HG03520 (cell line): Measurements from ENCODE around the gene TESK2.
"Not testable (repeated sequence)": the region's sequence is repeated elsewhere in the genome, so short reads cannot be mapped to it uniquely, and the experiment has no call there.

Source experiments
- ATAC-seq: cut with Tn5 transposase; IDR thresholded peaks from one replicate; pipeline ENCODE4 v1.9.1; 2021; ENCODE audit warnings: mild to moderate bottlenecking, moderate library complexity; ENCODE audit not compliant: unreplicated experiment

The TESK2 gene

DNA sequence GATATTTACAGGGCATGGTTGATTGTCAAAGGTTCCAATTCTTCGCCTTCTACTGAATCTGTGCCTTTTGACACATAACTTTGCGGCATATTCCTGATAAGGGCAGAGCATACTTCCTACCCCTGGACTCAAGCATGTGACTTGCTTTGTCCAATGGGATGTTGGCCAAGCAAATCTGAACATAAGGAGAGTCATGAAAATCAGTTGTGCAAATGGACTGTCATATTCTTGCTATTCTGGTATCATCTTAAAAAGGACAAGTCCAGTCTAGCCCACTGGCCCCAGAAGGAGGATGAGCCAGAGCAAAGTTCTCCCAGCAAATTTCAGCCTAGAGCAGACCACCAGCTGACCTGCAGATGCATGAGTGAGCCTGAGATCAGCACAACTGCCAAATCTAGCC is 109.7 kb downstream of the TESK2 start:
- ATAC-seq: no peak

DNA sequence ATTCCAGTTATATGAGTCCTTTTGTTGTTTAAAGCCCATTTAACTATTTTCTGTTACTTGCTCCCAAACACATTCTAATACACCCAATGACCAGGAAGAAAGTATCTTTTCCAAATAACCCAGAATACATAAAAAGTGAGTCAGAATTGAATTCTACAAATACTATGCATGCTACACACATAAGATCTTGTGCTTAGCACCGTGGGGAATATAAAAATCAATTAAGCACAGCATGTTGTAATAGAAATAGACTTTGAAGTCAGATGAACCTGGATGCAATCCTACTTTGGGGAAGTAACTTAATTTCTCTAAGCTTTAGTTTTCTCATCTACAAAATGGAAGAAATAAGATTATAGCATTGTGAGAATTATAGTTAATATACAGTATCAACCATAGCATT is 110.2 kb downstream of the TESK2 start:
- ATAC-seq: no peak

DNA sequence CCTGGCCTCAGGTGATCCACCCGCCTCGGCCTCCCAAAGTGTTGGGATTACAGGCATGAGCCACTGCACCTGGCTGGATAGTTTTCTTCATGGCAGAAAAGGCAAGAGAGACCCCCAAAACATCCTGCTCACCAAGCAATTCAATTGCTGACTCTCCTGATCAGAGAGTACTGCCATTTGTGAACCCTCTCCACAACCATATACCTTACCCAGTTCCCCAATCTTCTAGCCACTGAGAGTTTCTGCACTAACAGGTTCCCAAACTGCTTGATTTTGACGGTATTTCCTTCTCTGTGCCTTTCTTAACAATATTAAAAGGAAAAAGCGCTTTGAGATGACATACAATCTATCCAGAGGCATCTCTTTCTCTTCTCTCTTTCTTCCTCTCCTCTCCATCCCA is 110.8 kb downstream of the TESK2 start:
- no peak for ATAC-seq

DNA sequence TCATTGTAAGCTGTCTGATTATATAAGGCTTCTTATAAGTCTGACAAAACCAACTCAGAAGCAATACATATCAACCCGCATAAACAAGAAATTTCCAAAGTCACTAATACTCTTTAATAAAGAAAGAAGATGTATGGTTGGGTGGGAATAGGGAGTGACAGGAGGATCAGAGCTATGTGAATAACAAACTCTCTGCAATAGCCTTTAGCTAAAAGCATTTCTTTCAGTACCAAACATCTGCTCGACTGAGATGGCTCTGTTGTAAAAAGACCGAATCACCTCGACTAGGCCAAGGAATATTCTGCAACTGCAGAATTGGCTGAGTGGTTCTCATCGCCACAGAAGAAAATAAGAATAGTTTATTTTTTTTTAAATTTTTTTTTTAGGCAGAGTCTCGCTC is 111.4 kb downstream of the TESK2 start:
- ATAC-seq: no peak

DNA sequence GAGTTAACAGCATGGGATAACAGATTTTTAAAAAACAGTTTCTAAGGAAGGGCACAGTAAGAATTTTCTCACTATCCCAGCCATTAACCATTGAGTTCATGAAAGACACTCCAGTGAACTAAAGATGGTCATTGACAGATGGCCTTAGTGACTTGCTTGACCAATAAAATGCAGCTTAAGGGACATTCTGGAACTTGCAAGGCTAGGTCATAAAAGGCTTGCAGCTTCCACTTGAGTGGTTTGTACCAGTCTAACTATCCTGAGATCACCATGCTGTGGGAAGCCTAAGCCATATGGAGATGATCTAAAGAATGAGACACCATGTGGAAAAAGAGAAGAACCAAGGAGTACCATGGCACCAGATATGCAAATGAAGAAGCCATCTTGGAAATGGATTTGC is 112.8 kb downstream of the TESK2 start:
- ATAC-seq: no peak

DNA sequence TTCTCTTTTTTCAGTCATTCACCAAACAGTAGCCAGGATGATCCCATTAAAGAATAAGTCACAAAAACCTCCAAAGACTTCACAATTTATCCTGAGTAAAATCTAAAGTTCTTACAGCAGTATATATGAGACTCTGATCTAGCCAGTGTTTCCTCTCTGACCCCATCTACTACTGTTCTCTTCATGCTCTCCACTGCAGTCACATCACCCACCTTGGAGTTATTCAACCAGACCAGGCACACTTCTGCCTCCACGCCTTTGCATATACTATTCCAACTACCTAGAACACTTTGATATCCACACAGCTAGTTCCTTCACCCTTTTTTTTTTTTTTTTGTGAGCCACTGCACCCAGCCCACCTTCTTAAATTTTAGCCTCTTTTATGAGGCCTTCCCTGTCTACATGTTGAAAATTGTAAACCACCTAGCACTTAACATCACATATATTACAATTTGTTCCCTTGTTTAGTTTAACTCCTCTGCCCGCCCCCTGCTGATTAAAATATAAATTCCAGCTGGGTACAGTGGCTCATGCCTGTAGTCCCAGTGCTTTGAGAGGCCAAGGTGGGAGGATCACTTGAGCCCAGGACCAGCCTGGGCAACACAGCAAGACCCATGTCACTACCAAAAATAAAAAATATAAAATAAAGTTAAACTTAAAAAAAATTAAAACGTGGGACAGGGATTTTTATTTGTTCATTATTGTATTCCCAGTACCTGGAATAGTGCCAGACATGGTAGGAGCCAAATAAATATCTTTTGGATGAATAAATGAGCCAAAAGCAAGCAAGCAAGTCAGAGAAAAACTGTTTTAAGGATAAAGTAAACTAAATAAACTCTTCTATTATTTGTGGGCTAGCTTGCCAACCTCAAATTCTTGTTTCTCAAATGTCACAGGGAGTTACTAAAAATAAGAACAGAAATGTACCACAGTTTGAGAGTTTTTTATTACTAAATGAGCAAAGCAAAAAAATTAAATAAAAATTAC is 115.6 kb downstream of the TESK2 start:
- no peak for ATAC-seq

DNA sequence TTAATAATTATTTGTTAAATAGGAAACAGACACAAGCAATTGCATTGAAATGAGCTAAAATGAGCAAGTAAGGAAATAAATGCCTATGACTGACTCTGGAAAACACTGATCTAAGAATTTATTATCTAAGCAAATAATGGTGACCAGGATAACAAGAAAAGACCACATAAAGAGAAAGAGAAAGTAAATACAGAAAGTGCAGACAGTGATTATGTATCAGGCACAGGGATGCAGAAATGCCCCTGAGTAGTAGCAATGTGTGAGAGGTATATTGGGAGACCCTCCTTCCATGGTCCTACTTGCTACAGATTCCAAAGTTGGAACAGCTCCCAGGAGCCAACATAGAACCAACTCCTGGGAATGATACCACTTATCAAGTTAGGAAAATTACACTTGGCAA is 117.4 kb downstream of the TESK2 start:
- no peak for ATAC-seq

DNA sequence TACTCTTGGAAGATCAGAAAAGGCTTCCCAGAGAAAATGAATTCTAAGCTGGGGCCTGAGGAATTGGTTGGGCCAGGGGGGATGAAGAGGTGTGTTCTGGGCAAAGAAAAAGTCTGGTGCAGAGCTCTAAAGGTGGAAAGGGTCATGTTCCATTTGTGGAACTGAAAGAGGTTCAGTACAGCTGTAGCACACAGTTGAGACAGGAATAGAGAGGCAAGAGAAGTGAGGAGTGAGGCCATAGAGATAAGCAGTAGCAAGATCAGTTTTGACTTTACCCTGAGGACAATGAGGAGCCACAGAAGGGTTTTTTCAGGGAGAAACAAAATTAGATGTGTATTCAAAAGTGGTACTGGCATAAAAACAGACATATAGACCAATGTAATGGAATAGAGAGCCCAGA is 120.4 kb downstream of the TESK2 start:
- no peak for ATAC-seq

DNA sequence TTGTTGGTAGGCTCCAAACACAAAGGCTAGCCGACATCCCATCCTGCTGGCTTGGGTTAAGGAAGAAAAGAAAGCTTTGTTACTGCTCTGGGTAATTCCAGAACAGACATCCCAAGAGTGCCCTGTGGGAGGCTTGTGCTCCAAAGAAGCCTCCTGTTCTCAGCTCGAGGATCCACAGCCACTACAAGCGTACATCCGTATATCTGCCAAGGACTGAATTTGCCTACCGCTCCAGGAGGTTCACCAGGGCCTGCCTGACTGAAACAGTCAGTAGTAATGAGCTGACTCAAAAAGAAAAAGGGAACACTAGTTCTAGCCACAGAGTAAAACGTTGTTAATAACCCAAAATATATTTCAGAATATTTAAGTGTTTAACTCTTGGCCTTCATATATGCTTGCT is 125.9 kb downstream of the TESK2 start:
- no peak for ATAC-seq

DNA sequence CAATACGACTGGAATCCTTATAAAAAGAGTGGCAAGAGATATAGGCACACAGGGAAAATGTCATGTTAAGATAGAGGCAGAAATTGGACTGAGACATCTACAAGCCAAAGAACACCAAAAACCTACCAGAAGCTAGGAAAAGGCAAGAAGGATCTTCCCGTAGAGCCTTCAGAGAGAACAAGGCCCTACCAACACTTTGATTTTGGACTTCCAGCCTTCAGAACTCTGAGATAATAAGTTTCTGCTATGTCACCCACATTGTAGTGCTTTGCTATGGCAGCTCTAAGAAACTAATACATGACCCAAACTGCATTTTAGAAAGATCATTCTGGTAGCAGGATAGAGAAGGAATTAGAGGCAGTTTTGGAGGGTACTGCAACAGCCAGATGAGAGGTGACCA is 126.7 kb downstream of the TESK2 start:
- no peak for ATAC-seq

DNA sequence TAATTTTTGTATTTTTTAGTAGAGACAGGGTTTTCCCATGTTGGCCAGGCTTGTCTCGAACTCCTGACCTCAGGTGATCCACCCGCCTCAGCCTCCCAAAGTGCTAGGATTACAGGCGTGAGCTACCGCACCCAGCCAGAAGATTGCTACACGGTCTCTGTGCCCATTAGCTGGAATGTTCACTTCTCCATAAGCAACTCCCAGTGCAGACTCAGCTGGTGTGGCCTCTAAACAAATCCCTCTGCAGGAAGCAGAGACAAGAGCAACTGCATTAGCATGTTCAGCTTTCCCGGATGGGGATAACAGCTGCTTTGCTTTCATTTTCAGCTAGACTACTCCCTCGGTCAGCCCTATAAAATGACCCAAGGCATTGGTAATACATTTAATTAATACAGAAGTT is 130.0 kb downstream of the TESK2 start:
- ATAC-seq: not testable (repeated sequence)

DNA sequence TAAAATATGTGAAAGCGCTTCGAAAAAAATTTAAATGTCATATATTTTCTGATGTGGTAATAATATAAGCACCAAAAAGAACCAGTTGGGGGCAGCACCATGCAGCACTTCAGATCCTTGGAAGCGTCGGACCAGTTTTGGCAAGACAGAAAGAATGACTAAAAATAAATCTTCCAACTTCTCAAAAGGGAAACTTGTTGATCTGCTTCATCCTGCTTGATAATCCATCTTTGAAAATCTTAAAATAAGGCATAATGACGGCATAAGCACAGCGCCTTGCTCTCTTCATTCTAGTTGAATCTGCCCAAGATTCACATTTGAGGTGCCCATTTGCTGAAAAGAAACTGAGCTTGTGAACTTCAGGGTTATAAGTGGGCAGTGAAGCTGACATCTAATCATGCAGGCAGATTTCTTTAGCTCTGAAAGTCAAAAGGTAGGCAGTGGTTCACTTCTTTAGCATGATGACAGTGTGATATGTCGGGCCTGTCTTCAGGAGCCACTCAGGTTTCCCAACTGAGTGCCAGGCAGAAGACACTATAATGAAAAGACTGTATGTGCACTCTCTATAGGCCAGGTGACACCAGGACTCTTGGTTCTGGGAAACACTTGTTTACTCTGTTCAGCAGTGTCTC is 131.0 kb downstream of the TESK2 start:
- ATAC-seq: no peak

DNA sequence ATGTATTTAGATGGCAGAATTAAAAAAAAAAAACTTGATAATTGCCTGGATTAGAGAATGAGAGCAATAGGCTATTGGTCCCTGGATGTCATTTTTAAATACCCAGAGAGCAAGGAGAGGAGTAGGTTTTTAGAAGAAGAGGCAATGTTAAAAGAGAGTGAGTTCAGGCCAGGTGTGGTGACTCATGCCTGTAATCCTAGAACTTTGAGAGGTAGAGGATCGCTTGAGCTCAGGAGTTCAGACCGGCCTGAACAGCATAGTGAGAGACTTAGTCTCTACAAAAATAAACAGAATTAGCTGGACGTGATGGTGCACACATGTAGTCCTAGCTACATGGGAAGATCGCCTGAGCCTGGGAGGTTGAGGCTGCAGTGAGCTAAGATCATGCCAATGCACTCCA is 134.8 kb downstream of the TESK2 start:
- no peak for ATAC-seq

DNA sequence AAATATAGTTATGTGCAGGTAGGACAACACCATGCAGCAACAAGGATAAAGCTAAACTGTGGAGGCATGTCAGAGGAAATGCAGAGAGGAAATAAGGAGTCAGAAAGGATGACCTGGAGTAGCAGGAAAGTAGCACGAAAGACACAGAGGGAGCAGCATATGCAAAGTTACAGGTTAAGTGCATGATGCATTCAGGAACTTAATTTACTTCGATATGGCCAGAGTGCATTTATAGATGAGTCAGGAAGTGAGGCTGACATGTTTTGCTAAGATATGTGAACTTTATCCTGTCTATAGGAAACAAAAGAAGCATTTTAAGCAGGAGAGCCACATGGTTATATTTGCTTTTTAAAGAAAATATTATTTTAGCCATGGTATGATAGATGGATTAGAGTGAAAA is 135.3 kb downstream of the TESK2 start:
- ATAC-seq: no peak

DNA sequence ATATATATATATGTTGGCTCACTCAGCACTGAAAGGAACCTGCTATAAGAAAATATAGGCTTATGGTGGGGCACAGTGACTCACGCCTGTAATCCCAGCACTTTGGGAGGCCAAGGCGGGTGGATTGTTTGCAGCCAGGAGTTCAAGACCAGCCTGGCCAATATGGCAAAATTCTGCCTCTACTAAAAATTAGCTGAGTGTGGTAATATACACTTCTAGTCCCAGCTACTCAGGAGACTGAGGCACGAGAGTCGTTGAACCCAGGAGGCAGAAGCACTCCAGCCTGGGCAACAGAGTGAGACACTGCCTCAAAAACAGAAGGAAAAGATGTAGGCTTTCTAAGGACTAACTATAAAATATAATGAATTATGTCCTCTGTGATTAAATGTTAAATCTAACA is 136.1 kb downstream of the TESK2 start:
- ATAC-seq: no peak

DNA sequence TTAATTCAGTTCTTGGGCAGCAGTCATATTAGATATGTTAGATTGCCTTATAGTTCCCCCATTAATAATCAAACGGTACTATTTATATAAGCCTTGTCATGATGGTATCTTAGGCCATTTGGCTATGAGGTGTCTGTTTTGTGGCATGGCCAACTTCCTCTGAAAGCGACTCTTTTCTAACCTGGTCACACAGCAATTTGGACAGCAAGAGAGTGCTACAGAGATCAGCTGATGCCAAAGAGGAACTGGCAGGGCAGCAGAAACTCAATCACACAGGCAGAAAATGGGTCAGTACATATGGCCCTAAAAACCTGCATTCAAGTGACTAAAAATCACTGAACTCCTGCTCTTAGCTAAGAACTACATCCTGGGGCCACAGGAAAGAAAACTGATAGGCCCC is 137.3 kb downstream of the TESK2 start:
- ATAC-seq: no peak

DNA sequence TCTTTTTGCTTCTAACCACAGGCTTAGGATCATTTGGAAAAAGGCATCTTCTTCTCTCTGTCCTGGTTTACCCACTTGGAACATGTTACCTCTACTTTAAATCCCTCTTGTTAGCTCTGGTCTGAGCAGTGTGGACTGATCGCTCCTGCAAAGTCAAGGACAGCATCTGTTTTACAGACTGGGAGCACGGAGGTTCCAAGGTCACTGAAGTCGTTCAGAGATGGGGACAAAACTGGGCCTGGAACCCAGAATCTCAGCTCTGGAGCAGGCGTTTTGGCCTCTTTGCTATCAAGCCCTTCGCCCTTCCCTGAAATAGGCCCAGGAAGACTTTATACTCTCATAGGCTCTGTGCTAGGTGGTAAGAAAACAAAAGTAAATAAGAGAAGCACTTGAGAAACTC is 139.5 kb downstream of the TESK2 start:
- ATAC-seq: no peak

DNA sequence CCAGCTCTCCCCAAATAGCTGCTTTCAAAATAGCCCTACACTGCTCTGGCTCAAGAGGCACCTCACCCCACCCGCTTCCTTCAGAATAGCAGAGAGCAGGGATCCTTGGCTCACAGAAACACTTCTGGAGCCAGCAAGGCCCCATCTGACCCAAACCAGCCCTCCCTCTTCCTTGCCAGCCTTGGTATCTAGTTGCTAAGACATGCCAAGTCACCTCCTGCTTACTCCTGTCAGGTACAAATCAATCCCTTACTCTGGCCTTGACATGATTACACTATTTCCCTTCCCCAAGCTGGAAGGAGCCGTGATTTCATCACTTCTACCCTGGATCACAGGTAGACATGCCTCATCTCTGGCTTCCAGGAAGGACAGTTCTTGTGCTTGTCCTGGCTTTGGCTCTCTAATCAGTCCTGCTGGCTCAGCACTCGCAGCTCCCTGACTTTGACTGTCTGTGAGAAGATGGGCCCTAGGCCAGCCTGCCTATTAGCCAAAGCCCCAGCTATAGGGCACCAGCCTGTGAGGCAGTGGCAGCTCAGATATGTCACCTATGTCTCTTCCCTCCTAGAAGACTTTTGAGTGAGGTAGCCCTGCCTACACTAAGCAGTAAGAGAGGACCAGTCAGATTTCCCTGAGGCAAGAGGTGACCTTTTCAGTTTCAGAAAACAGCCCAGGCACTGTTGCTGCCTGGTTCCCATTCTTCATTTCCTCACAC is 141.8 kb downstream of the TESK2 start:
- ATAC-seq: no peak

DNA sequence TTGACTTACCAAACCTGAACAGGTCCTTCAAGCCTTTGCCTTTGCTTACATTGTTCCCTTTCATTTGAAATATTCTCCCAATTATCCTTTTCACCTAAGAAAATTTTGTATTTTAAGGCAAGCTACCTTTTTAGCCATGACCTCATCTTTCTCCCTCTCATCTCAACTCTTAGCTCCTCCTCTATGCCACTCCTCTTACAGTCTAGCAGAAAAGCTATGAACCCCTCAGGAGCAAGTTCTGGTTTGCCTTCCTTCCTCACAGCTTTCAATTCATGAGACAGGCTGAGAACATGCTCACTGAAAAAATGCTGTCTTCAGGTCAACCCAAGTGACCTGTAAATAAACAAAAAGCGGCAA is 142.4 kb downstream of the TESK2 start:
- no peak for ATAC-seq

DNA sequence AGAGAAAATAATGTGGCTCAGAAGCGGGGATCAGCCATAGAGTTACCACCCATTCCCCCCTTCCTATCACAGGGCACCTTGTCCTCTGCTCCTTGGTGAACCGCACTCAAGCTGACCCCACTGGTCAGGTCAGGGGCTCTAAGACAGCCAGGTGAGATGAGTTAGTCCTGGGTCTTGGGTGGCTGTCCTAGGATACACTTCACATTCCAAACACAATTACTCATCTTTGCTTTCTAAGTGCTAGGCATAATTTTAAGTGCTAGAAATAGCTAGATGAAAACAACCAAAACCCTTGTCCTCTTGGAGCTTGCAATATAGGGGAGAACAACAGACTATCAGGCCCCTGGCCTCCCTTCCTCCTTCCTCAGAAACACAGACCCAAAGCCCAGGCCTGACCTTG is 142.9 kb downstream of the TESK2 start:
- no peak for ATAC-seq

DNA sequence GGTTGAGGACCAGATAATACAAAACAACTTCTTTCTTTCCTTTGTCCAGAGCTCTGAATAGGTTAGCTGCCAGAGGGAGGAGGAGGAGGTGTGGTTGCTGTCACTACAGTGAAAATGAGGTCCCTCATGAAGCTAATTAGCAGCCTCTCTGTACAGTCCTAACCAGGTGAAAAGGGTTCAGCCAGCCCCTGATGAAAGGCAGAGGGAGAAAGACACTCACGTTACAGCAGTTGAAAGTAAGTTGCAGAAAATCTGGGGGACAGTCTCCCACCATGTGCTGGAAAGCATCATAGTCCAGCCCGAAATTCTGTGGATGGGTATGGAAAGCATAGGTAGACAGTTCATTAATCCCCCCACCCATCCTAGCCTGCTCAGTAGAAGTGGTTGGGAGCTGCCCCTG is 144.5 kb downstream of the TESK2 start:
- ATAC-seq: no peak

DNA sequence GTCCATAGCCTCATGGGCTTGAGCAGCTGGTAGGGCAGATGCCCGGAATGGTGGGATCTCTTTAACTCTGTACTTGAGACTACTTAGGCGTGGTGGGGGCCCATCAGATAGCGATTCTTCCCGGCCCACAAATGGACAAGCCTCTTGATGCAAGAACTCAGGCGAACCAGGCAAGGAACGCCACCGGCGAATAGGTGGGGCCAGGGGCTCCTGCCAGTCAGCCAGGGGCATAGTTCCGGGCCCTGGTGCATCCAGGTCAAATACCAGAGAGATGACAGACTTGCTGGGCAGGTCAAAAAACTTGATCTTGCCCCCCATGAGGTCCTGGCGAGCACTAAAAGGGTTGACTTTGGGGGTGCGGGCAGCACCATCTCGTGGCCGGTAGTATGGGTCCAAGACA is 145.9 kb downstream of the TESK2 start:
- no peak for ATAC-seq
